ENCODE data around the gene UBE2V1.

GRCh38 chr20:50038574-50038991 lies 74.4 kb downstream of the UBE2V1 start:
- TF ChIP-seq POLR2AphosphoS5 (IDR thresholded peaks at IDR 0.05), result no peak
- no peak for TF ChIP-seq EP300 (IDR thresholded peaks at IDR 0.05)

Measured in suprapubic skin (tissue), 4 donors.